OCI-LY3 (cell line): ENCODE data around the gene GFOD1.

Source experiments
- EZH2phosphoT487 ChIP-seq: fragments of 200-600 bp; shearing (Covaris generic); IDR thresholded peaks from 2 replicates; pipeline ENCODE4 v1.6.1; 2018; ENCODE audit warnings: antibody characterized with exemption, mixed run types, low read depth
- TF ChIP-seq, protein P1 (sequence below): fragments of 200-600, 300-600 bp; sonication (generic); IDR thresholded peaks from 2 replicates; pipeline ENCODE4 v1.5.1; 2014; ENCODE audit warnings: antibody characterized with exemption, low read length, low read depth

DNA sequence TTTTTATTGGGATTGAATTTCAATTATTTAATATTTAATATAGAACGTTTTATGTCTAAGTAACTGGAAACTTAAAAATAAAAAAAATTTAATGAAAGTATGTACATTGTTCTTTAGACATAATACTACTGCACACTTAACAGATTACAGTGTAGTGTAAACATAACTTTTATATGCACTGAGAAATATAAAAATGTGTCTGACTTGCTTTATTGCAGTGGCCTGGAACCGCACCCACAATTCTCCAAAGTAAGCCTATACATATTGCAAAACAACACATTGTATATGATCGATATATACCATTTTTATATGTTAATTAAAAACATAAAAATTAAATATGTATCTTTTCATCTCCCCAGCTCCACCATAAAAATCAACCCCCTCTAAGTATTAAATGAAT is 42.8 kb downstream of the GFOD1 start:
- TF ChIP-seq, protein P1, sequence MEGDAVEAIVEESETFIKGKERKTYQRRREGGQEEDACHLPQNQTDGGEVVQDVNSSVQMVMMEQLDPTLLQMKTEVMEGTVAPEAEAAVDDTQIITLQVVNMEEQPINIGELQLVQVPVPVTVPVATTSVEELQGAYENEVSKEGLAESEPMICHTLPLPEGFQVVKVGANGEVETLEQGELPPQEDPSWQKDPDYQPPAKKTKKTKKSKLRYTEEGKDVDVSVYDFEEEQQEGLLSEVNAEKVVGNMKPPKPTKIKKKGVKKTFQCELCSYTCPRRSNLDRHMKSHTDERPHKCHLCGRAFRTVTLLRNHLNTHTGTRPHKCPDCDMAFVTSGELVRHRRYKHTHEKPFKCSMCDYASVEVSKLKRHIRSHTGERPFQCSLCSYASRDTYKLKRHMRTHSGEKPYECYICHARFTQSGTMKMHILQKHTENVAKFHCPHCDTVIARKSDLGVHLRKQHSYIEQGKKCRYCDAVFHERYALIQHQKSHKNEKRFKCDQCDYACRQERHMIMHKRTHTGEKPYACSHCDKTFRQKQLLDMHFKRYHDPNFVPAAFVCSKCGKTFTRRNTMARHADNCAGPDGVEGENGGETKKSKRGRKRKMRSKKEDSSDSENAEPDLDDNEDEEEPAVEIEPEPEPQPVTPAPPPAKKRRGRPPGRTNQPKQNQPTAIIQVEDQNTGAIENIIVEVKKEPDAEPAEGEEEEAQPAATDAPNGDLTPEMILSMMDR, result no peak
- TF ChIP-seq EZH2phosphoT487, result no peak
